Activated T-cell treated with anti-CD3 and anti-CD28 coated beads for 48 hours (primary cell): ENCODE results near the gene SORT1.

Experiments used
- DNase-seq: peaks from one replicate; pipeline ENCODE4 v3.0.0-alpha.2; 2020; ENCODE audit warnings: low read depth

SORT1 gene

GRCh38 chr1:109261578-109261977 is 136.1 kb downstream of the SORT1 start:
- no peak for DNase-seq

GRCh38 chr1:109261006-109261405 is 136.7 kb downstream of the SORT1 start:
- no peak for DNase-seq

- DNase-seq: no peak
Measured at GRCh38 chr1:109259674-109260557, 137.8 kb downstream of the SORT1 start.
